Gastrocnemius medialis (tissue), 4 donors: ENCODE measurements around the gene PRKAG2. TPM values are rescaled to one million over a fixed set of nuclear protein-coding genes. Genes with fewer than 3 reads are reported as not detected.
A peak's percentile ranks its signal among the peaks of the same experiment; 100 is the strongest.

Experiments used
- ATAC-seq, 2 donors: fragments of 150-250 bp; one replicate each; pipeline ENCODE4 v1.9.1; 2016
- DNase-seq, 2 donors: peaks; one replicate each; pipeline ENCODE4 v3.0.0-alpha.2; 2019
- H3K27ac ChIP-seq, 4 donors: fragments of 200-600 bp; sonication (generic); 1 replicate in 1 of 4; 2 replicates in 3 of 4; pipeline ENCODE4 v1.5.1; 2016 to 2018; ENCODE audit warnings: mild to moderate bottlenecking in 2 of 4, moderate library complexity in 1 of 4
- H3K27me3 ChIP-seq, 3 donors: fragments of 200-600 bp; sonication (generic) in 2 of 3; 1 replicate in 1 of 3; 2 replicates in 2 of 3; pipeline versions ENCODE4 v1.5.1 to v1.6.0; 2016 to 2019; ENCODE audit warnings: mild to moderate bottlenecking in 1 of 3, moderate library complexity in 1 of 3
- H3K36me3 ChIP-seq, 2 donors: fragments of 200-600 bp; sonication (generic) in 1 of 2; one replicate each; pipeline ENCODE4 v1.5.1; 2017 to 2018
- H3K4me1 ChIP-seq, 2 donors: fragments of 200-600 bp; sonication (generic) in 1 of 2; one replicate each; pipeline ENCODE4 v1.5.1; 2016 to 2017; ENCODE audit warnings: mild to moderate bottlenecking in 2 of 2
- H3K4me3 ChIP-seq, 4 donors: fragments of 200-600 bp; sonication (generic) in 3 of 4; 1 replicate in 1 of 4; 2 replicates in 3 of 4; pipeline ENCODE4 v1.5.1; 2016 to 2019; ENCODE audit warnings: mild to moderate bottlenecking in 2 of 4
- H3K9me3 ChIP-seq, 3 donors: fragments of 200-600 bp; sonication (generic) in 2 of 3; 1 replicate in 1 of 3; 2 replicates in 2 of 3; pipeline ENCODE4 v1.5.1; 2016 to 2019
- CTCF ChIP-seq, 5 experiments: fragments of 450-650 bp in 3 of 5; fragments of 200-600 bp in 2 of 5; sonication (generic) in 2 of 5; IDR thresholded peaks in 4 of 5; conservative IDR thresholded peaks in 1 of 5; 1 replicate in 4 of 5; 2 replicates in 1 of 5; pipeline ENCODE4 v1.5.1; 2016 to 2019; ENCODE audit warnings: antibody characterized with exemption in 5 of 5, mild to moderate bottlenecking in 3 of 5, moderate library complexity in 3 of 5
- POLR2A ChIP-seq, 2 donors: fragments of 450-650 bp; IDR thresholded peaks; one replicate each; pipeline ENCODE4 v1.6.1; 2017; ENCODE audit warnings: antibody characterized with exemption in 2 of 2, mild to moderate bottlenecking in 2 of 2, moderate library complexity in 2 of 2
- in situ Hi-C, 4 donors: fragments of 200-750 bp; cut with MboI; loops; one replicate each; pipeline versions ENCODE4 v1.15.0 to v1.8.0; 2017; ENCODE audit warnings: low sequenced_read_pairs in 4 of 4
- intact Hi-C: fragments of 100-400 bp; cut with DNase I; formaldehyde crosslinking; loops from one replicate; pipeline ENCODE4 v1.15.1; 2023; ENCODE audit warnings: low total_unique reads
- total RNA-seq, 4 donors: library from RNA; depleted of rRNA; stranded (reverse); fragments of >200 nt; gene quantifications; one replicate each; pipeline versions ENCODE4 v1.1.0 to v1.2.3, GENCODE V29; 2016

Gene PRKAG2
- total RNA-seq, 4 donors from 2014 or later: 5.3 to 32.6 (median 13.9) TPM

DNA sequence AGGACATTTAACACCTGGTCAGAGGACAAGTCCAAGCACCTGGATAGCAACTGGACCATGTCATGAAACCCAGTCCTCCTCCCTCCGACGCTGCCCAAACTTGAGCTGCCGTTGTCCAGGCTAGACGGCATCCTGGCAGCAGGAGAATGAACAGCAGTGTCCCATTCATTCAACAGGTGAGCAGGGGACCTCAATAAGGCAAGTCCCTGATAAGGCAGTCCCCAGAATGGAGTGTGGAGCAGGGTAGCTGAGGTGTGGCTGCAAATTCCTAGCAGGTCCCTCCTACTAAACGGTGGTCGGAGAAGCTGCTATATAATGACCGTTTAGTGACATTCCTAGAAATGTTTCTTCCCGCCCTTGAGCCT is 169.8 kb downstream of the PRKAG2 start:
- Histone ChIP-seq H3K27ac (peak overlapping the region in 2 of 4 donors; percentile 71 to 73), H3K9me3 (no peaks in the 10 kb centered on the region), H3K36me3 (no peaks in the 10 kb centered on the region), H3K4me1 (peaks cover 29 to 38% of the 10 kb centered on the region in 2 donors), H3K27me3 (no peaks in the 10 kb centered on the region), H3K4me3 (no peak overlapping the region)
- TF ChIP-seq CTCF (IDR thresholded peaks at IDR 0.05 in 4 of 5, conservative IDR thresholded peaks at IDR 0.05 in 1 of 5) (no peak), POLR2A (IDR thresholded peaks at IDR 0.05) (no peak)
- ATAC-seq: no peak
- intact Hi-C loops (loop anchor here (5.0 kb wide), 3 partner anchors 190 to 460 kb away; partner anchors contain the start of genes RHEB and SMARCD3), in situ Hi-C loops (no loop called here)
- DNase-seq: peak in 1 of 2 donors; percentile 40

DNA sequence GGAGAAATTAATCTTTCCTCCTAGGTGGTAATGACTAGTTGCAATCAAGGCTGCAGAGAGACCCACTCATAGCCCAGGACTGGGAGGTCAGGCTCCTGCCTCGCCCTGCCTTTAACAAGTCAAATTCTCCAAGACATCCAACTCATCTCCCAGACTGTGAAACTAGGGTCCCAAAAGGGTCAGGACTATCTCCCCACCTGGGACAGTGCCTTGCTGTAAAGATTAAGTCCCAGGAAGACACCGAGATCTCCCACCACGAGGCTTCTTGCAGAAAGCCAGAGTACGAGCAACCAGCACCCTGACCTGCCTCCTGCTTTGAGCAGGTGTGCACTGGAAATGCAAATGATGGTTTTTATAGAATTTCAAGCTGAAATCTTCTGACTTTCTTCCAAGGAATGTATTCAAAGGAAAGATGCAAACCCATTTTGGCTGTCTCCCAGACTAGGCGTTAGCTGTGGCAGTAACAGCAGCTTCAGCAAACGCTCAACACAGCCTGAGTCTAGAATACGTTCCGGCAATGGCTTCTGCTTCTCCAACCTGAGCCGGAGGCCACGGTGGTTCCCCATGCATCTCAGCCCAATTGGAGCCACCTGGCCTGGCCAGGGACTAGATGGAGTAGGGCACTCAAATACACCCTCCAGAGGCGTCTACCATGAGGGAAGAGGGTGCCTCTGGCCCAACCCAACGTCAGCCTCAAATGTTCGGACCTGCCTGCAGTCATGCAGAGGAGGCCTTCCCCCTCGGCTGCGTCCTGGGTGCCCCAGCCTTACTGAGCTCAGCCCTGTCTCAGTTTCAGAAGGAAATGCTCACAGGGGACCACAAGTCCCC is 170.4 kb downstream of the PRKAG2 start:
- Histone ChIP-seq H3K9me3 (no peaks in the 10 kb centered on the region), H3K4me3 (no peak overlapping the region), H3K27ac (peak overlapping the region; percentile 57 to 73 (median 69)), H3K36me3 (no peaks in the 10 kb centered on the region), H3K27me3 (no peaks in the 10 kb centered on the region), H3K4me1 (peaks cover 29 to 33% of the 10 kb centered on the region in 2 donors)
- intact Hi-C loops: loop anchor here (5.0 kb wide), 3 partner anchors 189 to 459 kb away; partner anchors contain the start of genes RHEB and SMARCD3
- DNase-seq (no peak), ATAC-seq (no peak)
- in situ Hi-C loops: no loop called here
- peak in 1 of 2 donors; percentile 18 for TF ChIP-seq POLR2A (IDR thresholded peaks at IDR 0.05)
- TF ChIP-seq CTCF (IDR thresholded peaks at IDR 0.05 in 4 of 5, conservative IDR thresholded peaks at IDR 0.05 in 1 of 5): no peak

DNA sequence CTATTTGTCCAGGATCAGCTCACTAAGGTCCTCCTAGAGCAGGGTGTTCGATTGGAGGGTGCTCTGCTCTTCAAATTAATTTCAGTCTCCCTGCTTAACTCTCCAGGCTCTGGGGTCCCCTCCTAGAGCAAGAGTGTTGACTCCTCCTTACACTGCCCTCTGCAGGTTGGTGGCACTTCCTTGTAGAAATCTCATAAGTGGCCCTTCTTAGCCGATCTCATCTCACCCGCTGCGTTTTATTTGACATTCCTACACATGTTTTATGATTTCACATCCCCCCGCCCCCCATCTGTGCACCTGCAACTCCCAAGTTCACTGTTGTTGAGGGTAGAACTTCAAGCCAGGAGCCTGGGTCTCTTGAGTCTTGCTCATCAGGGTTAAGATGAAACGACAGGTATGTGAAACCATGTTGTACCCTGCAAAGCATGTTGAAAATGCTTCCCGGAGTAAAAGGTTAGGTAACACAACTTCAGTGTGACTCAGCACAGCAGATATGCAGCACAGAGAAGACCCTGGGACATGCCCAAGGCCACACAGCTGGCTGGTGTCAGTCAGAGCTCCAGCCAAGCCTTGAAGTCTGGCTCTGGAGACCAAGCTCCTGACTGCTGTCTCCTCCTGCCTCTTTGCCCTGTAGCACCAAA is 171.2 kb downstream of the PRKAG2 start:
- Histone ChIP-seq H3K27ac (peak overlapping the region; percentile 57 to 73 (median 69)), H3K4me1 (peaks cover 29 to 33% of the 10 kb centered on the region in 2 donors), H3K36me3 (no peaks in the 10 kb centered on the region), H3K27me3 (no peaks in the 10 kb centered on the region), H3K9me3 (no peaks in the 10 kb centered on the region), H3K4me3 (peak overlapping the region in 1 of 4 donors; percentile 11)
- intact Hi-C loops: loop anchor here (5.0 kb wide), 3 partner anchors 188 to 458 kb away; partner anchors contain the start of genes RHEB and SMARCD3
- in situ Hi-C loops: no loop called here
- DNase-seq: peak; percentile 75 to 91
- ATAC-seq: peak; percentile 73 to 83
- TF ChIP-seq POLR2A (IDR thresholded peaks at IDR 0.05) (peak in 1 of 2 donors; percentile 37), CTCF (IDR thresholded peaks at IDR 0.05 in 4 of 5, conservative IDR thresholded peaks at IDR 0.05 in 1 of 5) (peak; percentile 38 to 60 (median 53))

DNA sequence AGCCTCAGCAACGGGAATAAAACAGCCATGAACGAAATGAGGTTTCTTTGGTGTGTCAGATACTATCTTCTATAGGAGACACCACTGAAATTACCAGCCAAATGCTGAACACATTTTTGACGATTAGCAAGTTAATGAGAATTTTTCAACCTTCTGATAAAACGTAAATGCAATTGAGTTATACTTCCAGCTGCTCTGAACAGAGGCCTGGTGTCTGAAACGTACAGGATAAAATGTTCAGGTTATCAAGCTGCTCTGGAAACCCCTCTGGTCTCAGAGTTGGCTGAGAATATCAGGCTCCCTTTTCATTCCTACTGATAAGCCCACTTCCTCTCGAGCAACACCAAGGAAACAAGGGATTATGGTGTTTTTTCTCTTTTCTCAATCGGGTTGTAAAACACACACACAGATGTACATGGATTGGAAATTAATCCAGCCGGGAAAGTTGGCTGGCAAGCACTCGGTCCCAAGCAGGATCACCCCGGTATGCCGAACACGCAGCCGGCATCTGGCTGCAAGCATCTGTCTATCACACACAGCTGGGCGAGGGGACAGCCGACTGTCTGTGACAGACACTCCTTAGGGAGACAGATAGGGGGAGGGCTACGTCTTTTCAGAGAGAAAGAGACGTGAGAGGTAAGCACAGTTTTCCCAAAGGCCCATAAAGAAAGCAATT is 171.8 kb downstream of the PRKAG2 start:
- Histone ChIP-seq H3K27ac (peak overlapping the region; percentile 57 to 73 (median 69)), H3K27me3 (no peaks in the 10 kb centered on the region), H3K9me3 (no peaks in the 10 kb centered on the region), H3K4me3 (no peak overlapping the region), H3K4me1 (peaks cover 29 to 33% of the 10 kb centered on the region in 2 donors), H3K36me3 (no peaks in the 10 kb centered on the region)
- no peak for DNase-seq
- no peak for ATAC-seq
- intact Hi-C loops: loop anchor here (5.0 kb wide), 3 partner anchors 188 to 458 kb away; partner anchors contain the start of genes RHEB and SMARCD3
- in situ Hi-C loops: no loop called here
- TF ChIP-seq CTCF (IDR thresholded peaks at IDR 0.05 in 4 of 5, conservative IDR thresholded peaks at IDR 0.05 in 1 of 5) (no peak), POLR2A (IDR thresholded peaks at IDR 0.05) (no peak)
